IPS-18c (cell line): ENCODE results near the gene SPAG7.
A peak's percentile ranks its signal among the peaks of the same experiment; 100 is the strongest.

Experiments
- H3K4me3 ChIP-seq: 2 replicates; pipeline ENCODE4 v1.7.0; 2013; ENCODE audit warnings: low read depth, mild to moderate bottlenecking, low read length, moderate library complexity; ENCODE audit not compliant: insufficient read depth
- H3K9me3 ChIP-seq: one replicate; pipeline ENCODE4 v1.6.1; 2013; ENCODE audit warnings: mild to moderate bottlenecking, low read length, moderate library complexity; ENCODE audit not compliant: control insufficient read depth, insufficient read depth

The SPAG7 gene

GRCh38 chr17:4986403-4986802, 18.8 kb upstream of the SPAG7 start:
- H3K9me3 ChIP-seq: no peaks in the 10 kb centered on the region
- peak overlapping the region; percentile 70 for H3K4me3 ChIP-seq

- no peaks in the 10 kb centered on the region for H3K9me3 ChIP-seq
- no peak overlapping the region for H3K4me3 ChIP-seq
Observed at GRCh38 chr17:4982305-4982704, 14.7 kb upstream of the SPAG7 start.

GRCh38 chr17:4980644-4981216, 13.1 kb upstream of the SPAG7 start:
- Histone ChIP-seq H3K4me3 (no peak overlapping the region), H3K9me3 (no peaks in the 10 kb centered on the region)

- Histone ChIP-seq H3K9me3 (no peaks in the 10 kb centered on the region), H3K4me3 (no peak overlapping the region)
Observed at GRCh38 chr17:4978726-4979125, 11.1 kb upstream of the SPAG7 start.

- Histone ChIP-seq H3K4me3 (no peak overlapping the region), H3K9me3 (no peaks in the 10 kb centered on the region)
Observed at GRCh38 chr17:4974115-4974670, 6.6 kb upstream of the SPAG7 start.

GRCh38 chr17:4973256-4974114, 5.9 kb upstream of the SPAG7 start:
- Histone ChIP-seq H3K9me3 (no peaks in the 10 kb centered on the region), H3K4me3 (no peak overlapping the region)

GRCh38 chr17:4972752-4973151, 5.1 kb upstream of the SPAG7 start:
- H3K9me3 ChIP-seq: peaks cover 3% of the 10 kb centered on the region
- H3K4me3 ChIP-seq: no peak overlapping the region

- Histone ChIP-seq H3K4me3 (no peak overlapping the region), H3K9me3 (peaks cover 5% of the 10 kb centered on the region)
Observed at GRCh38 chr17:4972322-4972721, 4.7 kb upstream of the SPAG7 start.

GRCh38 chr17:4971826-4972225, 4.2 kb upstream of the SPAG7 start:
- Histone ChIP-seq H3K4me3 (no peak overlapping the region), H3K9me3 (peaks cover 5% of the 10 kb centered on the region)

- peaks cover 7% of the 10 kb centered on the region for H3K9me3 ChIP-seq
- H3K4me3 ChIP-seq: no peak overlapping the region
Observed at GRCh38 chr17:4970273-4970672, 2.7 kb upstream of the SPAG7 start.

GRCh38 chr17:4969551-4970173, 2.0 kb upstream of the SPAG7 start:
- Histone ChIP-seq H3K4me3 (peak overlapping the region; percentile 92), H3K9me3 (peaks cover 7% of the 10 kb centered on the region)

- Histone ChIP-seq H3K4me3 (peak overlapping the region; percentile 92), H3K9me3 (peaks cover 7% of the 10 kb centered on the region)
Observed at GRCh38 chr17:4969047-4969550, 1.5 kb upstream of the SPAG7 start.

GRCh38 chr17:4968486-4969046, 949 bp upstream of the SPAG7 start:
- H3K4me3 ChIP-seq: peak overlapping the region; percentile 92
- peaks cover 7% of the 10 kb centered on the region for H3K9me3 ChIP-seq

GRCh38 chr17:4966844-4967538, 626 bp downstream of the SPAG7 start:
- H3K9me3 ChIP-seq: peaks cover 7% of the 10 kb centered on the region
- H3K4me3 ChIP-seq: peak overlapping the region; percentile 92

GRCh38 chr17:4965311-4965986, 2.2 kb downstream of the SPAG7 start:
- Histone ChIP-seq H3K4me3 (no peak overlapping the region), H3K9me3 (peaks cover 7% of the 10 kb centered on the region)

GRCh38 chr17:4960279-4960922, 7.2 kb downstream of the SPAG7 start:
- no peaks in the 10 kb centered on the region for H3K9me3 ChIP-seq
- no peak overlapping the region for H3K4me3 ChIP-seq
